Measurements from ENCODE around the gene RUNX1.

Gene RUNX1

GRCh38 chr21:34754690-34755647 is 294.1 kb downstream of the RUNX1 start:
- TF ChIP-seq Cebpa-rat (IDR thresholded peaks at IDR 0.05), result no peak
- H3K27me3 ChIP-seq, result no peaks in the 10 kb centered on the region
- H4K20me1 ChIP-seq, result no peaks in the 10 kb centered on the region
- H3K4me3 ChIP-seq, result no peak overlapping the region
- no peaks in the 10 kb centered on the region for H3K4me1 ChIP-seq
- H3K9me3 ChIP-seq, result no peaks in the 10 kb centered on the region
- no peak overlapping the region for H3K9ac ChIP-seq
- H3K27ac ChIP-seq, result no peak overlapping the region
- H3K4me2 ChIP-seq, result no peak overlapping the region
- H3K36me3 ChIP-seq, result no peaks in the 10 kb centered on the region

GRCh38 chr21:34748862-34749261 is 300.2 kb downstream of the RUNX1 start:
- H3K9ac ChIP-seq, result no peak overlapping the region
- H3K4me1 ChIP-seq, result peaks cover 23% of the 10 kb centered on the region
- no peaks in the 10 kb centered on the region for H4K20me1 ChIP-seq
- no peaks in the 10 kb centered on the region for H3K27me3 ChIP-seq
- no peak overlapping the region for H3K4me3 ChIP-seq
- H3K4me2 ChIP-seq, result no peak overlapping the region
- no peaks in the 10 kb centered on the region for H3K9me3 ChIP-seq
- TF ChIP-seq Cebpa-rat (IDR thresholded peaks at IDR 0.05), result no peak
- H3K36me3 ChIP-seq, result no peaks in the 10 kb centered on the region
- H3K27ac ChIP-seq, result no peak overlapping the region

GRCh38 chr21:34745557-34746255 is 303.4 kb downstream of the RUNX1 start:
- Histone ChIP-seq H3K9me3 (no peaks in the 10 kb centered on the region), H3K27ac (0 out of 2 replicates have a peak overlapping the region, but pooled peaks have one; percentile 28), H3K36me3 (no peaks in the 10 kb centered on the region), H3K27me3 (no peaks in the 10 kb centered on the region), H3K4me3 (peak overlapping the region; percentile 45), H3K4me2 (peak overlapping the region; percentile 77), H3K4me1 (peaks cover 23% of the 10 kb centered on the region), H3K9ac (peak overlapping the region; percentile 11; the same call in 1 of the 2 replicates), H4K20me1 (no peaks in the 10 kb centered on the region)
- TF ChIP-seq Cebpa-rat (IDR thresholded peaks at IDR 0.05), result no peak

- H3K4me2 ChIP-seq, result peak overlapping the region; percentile 77
Observed at GRCh38 chr21:34744801-34745200, 304.3 kb downstream of the RUNX1 start.

GRCh38 chr21:34743831-34744230 is 305.3 kb downstream of the RUNX1 start:
- no peak for TF ChIP-seq Cebpa-rat (IDR thresholded peaks at IDR 0.05)
- no peaks in the 10 kb centered on the region for H3K9me3 ChIP-seq
- peaks cover 23% of the 10 kb centered on the region for H3K4me1 ChIP-seq
- no peak overlapping the region for H3K4me2 ChIP-seq
- no peaks in the 10 kb centered on the region for H3K27me3 ChIP-seq
- H3K9ac ChIP-seq, result no peak overlapping the region
- H3K36me3 ChIP-seq, result no peaks in the 10 kb centered on the region
- H3K4me3 ChIP-seq, result no peak overlapping the region
- H4K20me1 ChIP-seq, result no peaks in the 10 kb centered on the region
- H3K27ac ChIP-seq, result no peak overlapping the region

More at GRCh38 chr21:34744801-34745200, 304.3 kb downstream of the RUNX1 start:
- no peaks in the 10 kb centered on the region for H3K27me3 ChIP-seq
- no peaks in the 10 kb centered on the region for H3K36me3 ChIP-seq
- H3K9ac ChIP-seq, result no peak overlapping the region
- no peak overlapping the region for H3K27ac ChIP-seq
- H3K9me3 ChIP-seq, result no peaks in the 10 kb centered on the region
- H3K4me1 ChIP-seq, result peaks cover 23% of the 10 kb centered on the region
- no peak for TF ChIP-seq Cebpa-rat (IDR thresholded peaks at IDR 0.05)
- no peaks in the 10 kb centered on the region for H4K20me1 ChIP-seq
- no peak overlapping the region for H3K4me3 ChIP-seq

- H3K36me3 ChIP-seq, result no peaks in the 10 kb centered on the region
- no peaks in the 10 kb centered on the region for H3K27me3 ChIP-seq
- H4K20me1 ChIP-seq, result no peaks in the 10 kb centered on the region
- H3K9me3 ChIP-seq, result no peaks in the 10 kb centered on the region
- H3K9ac ChIP-seq, result no peak overlapping the region
- H3K4me3 ChIP-seq, result no peak overlapping the region
- no peak overlapping the region for H3K4me2 ChIP-seq
- TF ChIP-seq Cebpa-rat (IDR thresholded peaks at IDR 0.05), result no peak
- H3K27ac ChIP-seq, result no peak overlapping the region
- peaks cover 23% of the 10 kb centered on the region for H3K4me1 ChIP-seq
Observed at GRCh38 chr21:34743285-34743684, 305.8 kb downstream of the RUNX1 start.

GRCh38 chr21:34740198-34740597 is 308.9 kb downstream of the RUNX1 start:
- Histone ChIP-seq H3K9ac (no peak overlapping the region), H3K27ac (no peak overlapping the region), H3K4me2 (no peak overlapping the region), H3K27me3 (no peaks in the 10 kb centered on the region), H3K9me3 (no peaks in the 10 kb centered on the region), H4K20me1 (no peaks in the 10 kb centered on the region), H3K36me3 (no peaks in the 10 kb centered on the region), H3K4me1 (peaks cover 12% of the 10 kb centered on the region), H3K4me3 (no peak overlapping the region)
- no peak for TF ChIP-seq Cebpa-rat (IDR thresholded peaks at IDR 0.05)

Measured in BLaER1 (cell line).